Liver (tissue), 3 donors: ENCODE data around the gene MCF2L2.

ENCODE experiments used
- EGR1 ChIP-seq, 2 donors: IDR thresholded peaks; 2 replicates each; pipeline ENCODE4 v1.6.1; 2016 to 2018; ENCODE audit warnings: antibody characterized with exemption in 2 of 2, low read depth in 2 of 2
- FOXA1 ChIP-seq: IDR thresholded peaks from 2 replicates; pipeline ENCODE4 v1.6.1; 2016; ENCODE audit warnings: antibody characterized with exemption
- GABPA ChIP-seq, 2 donors: IDR thresholded peaks in 1 of 2; conservative IDR thresholded peaks in 1 of 2; 2 replicates each; pipeline ENCODE4 v1.6.1; 2016; ENCODE audit warnings: antibody characterized with exemption in 2 of 2, mild to moderate bottlenecking in 1 of 2, moderate library complexity in 1 of 2
- JUND ChIP-seq, 2 donors: IDR thresholded peaks; 2 replicates each; pipeline ENCODE4 v1.6.1; 2016; ENCODE audit warnings: antibody characterized with exemption in 2 of 2
- NR2F2 ChIP-seq: IDR thresholded peaks from 2 replicates; pipeline ENCODE4 v1.6.1; 2016; ENCODE audit warnings: antibody characterized with exemption
- RAD21 ChIP-seq, 2 donors: IDR thresholded peaks; 2 replicates each; pipeline ENCODE4 v1.6.1; 2016; ENCODE audit warnings: antibody characterized with exemption in 2 of 2, mild to moderate bottlenecking in 2 of 2
- RXRA ChIP-seq, 2 donors: IDR thresholded peaks; 2 replicates each; pipeline ENCODE4 v1.6.1; 2017 to 2018; ENCODE audit warnings: antibody characterized with exemption in 2 of 2, mild to moderate bottlenecking in 1 of 2
- SP1 ChIP-seq: IDR thresholded peaks from 2 replicates; pipeline ENCODE4 v1.6.1; 2018; ENCODE audit warnings: antibody characterized with exemption, mild to moderate bottlenecking
- TAF1 ChIP-seq: conservative IDR thresholded peaks from 2 replicates; pipeline ENCODE4 v1.6.1; 2016; ENCODE audit warnings: antibody characterized with exemption, mild to moderate bottlenecking
- YY1 ChIP-seq: IDR thresholded peaks from 2 replicates; pipeline ENCODE4 v1.6.1; 2016; ENCODE audit warnings: antibody characterized with exemption, mild to moderate bottlenecking
- TF ChIP-seq, protein P1 (sequence below): fragments of 150-350 bp; IDR thresholded peaks from 2 replicates; pipeline ENCODE4 v1.5.1; 2017; ENCODE audit warnings: improper control_type of control experiment, low read depth, low read length; ENCODE audit not compliant: missing input control
- TF ChIP-seq, protein P2 (sequence below): IDR thresholded peaks from 2 replicates; pipeline ENCODE4 v1.6.1; 2016; ENCODE audit warnings: antibody characterized with exemption, mild to moderate bottlenecking
- TF ChIP-seq, protein P3 (sequence below): IDR thresholded peaks from 2 replicates; pipeline ENCODE4 v1.6.1; 2016; ENCODE audit warnings: antibody characterized with exemption
- TF ChIP-seq, protein P4 (sequence below): IDR thresholded peaks from 2 replicates; pipeline ENCODE4 v1.6.1; 2016; ENCODE audit warnings: antibody characterized with exemption
- donor health status: healthy.
- donor health status: healthy.

DNA sequence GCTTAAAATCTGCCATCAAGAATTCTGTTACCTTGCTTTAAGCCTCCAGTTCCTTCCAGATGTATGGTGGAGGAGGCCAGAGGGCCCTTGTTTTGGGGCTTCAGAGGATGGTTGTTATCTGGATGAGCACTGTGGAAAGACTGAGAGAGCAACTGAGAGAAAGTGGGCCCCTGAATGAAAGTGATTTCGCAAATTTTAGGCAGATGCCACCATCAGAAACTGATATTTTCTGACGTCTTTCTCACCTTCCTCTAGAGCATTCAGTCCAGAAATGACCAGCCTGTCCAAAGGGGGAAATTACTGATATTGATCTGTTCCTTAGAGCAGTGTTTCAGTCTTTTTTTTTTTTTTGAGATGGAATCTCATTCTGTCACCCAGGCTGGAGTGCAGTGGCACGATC is 162.0 kb downstream of the MCF2L2 start:
- TF ChIP-seq, protein P1, sequence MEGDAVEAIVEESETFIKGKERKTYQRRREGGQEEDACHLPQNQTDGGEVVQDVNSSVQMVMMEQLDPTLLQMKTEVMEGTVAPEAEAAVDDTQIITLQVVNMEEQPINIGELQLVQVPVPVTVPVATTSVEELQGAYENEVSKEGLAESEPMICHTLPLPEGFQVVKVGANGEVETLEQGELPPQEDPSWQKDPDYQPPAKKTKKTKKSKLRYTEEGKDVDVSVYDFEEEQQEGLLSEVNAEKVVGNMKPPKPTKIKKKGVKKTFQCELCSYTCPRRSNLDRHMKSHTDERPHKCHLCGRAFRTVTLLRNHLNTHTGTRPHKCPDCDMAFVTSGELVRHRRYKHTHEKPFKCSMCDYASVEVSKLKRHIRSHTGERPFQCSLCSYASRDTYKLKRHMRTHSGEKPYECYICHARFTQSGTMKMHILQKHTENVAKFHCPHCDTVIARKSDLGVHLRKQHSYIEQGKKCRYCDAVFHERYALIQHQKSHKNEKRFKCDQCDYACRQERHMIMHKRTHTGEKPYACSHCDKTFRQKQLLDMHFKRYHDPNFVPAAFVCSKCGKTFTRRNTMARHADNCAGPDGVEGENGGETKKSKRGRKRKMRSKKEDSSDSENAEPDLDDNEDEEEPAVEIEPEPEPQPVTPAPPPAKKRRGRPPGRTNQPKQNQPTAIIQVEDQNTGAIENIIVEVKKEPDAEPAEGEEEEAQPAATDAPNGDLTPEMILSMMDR = no peak
- TF ChIP-seq, protein P2, sequence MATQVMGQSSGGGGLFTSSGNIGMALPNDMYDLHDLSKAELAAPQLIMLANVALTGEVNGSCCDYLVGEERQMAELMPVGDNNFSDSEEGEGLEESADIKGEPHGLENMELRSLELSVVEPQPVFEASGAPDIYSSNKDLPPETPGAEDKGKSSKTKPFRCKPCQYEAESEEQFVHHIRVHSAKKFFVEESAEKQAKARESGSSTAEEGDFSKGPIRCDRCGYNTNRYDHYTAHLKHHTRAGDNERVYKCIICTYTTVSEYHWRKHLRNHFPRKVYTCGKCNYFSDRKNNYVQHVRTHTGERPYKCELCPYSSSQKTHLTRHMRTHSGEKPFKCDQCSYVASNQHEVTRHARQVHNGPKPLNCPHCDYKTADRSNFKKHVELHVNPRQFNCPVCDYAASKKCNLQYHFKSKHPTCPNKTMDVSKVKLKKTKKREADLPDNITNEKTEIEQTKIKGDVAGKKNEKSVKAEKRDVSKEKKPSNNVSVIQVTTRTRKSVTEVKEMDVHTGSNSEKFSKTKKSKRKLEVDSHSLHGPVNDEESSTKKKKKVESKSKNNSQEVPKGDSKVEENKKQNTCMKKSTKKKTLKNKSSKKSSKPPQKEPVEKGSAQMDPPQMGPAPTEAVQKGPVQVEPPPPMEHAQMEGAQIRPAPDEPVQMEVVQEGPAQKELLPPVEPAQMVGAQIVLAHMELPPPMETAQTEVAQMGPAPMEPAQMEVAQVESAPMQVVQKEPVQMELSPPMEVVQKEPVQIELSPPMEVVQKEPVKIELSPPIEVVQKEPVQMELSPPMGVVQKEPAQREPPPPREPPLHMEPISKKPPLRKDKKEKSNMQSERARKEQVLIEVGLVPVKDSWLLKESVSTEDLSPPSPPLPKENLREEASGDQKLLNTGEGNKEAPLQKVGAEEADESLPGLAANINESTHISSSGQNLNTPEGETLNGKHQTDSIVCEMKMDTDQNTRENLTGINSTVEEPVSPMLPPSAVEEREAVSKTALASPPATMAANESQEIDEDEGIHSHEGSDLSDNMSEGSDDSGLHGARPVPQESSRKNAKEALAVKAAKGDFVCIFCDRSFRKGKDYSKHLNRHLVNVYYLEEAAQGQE = no peak
- TF ChIP-seq, protein P3, sequence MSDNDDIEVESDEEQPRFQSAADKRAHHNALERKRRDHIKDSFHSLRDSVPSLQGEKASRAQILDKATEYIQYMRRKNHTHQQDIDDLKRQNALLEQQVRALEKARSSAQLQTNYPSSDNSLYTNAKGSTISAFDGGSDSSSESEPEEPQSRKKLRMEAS = no peak
- TF ChIP-seq NR2F2 (no peak), TAF1 (no peak), JUND (IDR thresholded peaks at IDR 0.05) (no peak), GABPA (IDR thresholded peaks at IDR 0.05 in 1 of 2, conservative IDR thresholded peaks at IDR 0.05 in 1 of 2) (no peak), SP1 (no peak), RAD21 (IDR thresholded peaks at IDR 0.05) (no peak), YY1 (no peak), FOXA1 (no peak), EGR1 (IDR thresholded peaks at IDR 0.05; ENCODE audit: low read depth in 2 of 2) (no peak), RXRA (IDR thresholded peaks at IDR 0.05) (no peak)
- TF ChIP-seq, protein P4, sequence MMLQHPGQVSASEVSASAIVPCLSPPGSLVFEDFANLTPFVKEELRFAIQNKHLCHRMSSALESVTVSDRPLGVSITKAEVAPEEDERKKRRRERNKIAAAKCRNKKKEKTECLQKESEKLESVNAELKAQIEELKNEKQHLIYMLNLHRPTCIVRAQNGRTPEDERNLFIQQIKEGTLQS = no peak
